CD14-positive monocyte (primary cell): ENCODE results near the gene GRID2. TPM values are rescaled to one million over a fixed set of nuclear protein-coding genes. Genes with fewer than 3 reads are reported as not detected.

Experiments used
- DNase-seq, 3 donors: peaks; one replicate each; pipeline ENCODE4 v3.0.0-alpha.2; 2011 to 2022
- H2AFZ ChIP-seq: 2 replicates; pipeline ENCODE4 v1.6.0; 2012; ENCODE audit warnings: mild to moderate bottlenecking, low read depth, low read length, inconsistent platforms; ENCODE audit not compliant: insufficient read depth, poor library complexity, severe bottlenecking
- H3K27ac ChIP-seq, 2 donors: 1 replicate in 1 of 2; 2 replicates in 1 of 2; pipeline ENCODE4 v1.5.1; 2012 to 2013; ENCODE audit warnings: low read length in 2 of 2, control low read depth in 1 of 2, inconsistent platforms in 1 of 2, low read depth in 1 of 2, mild to moderate bottlenecking in 1 of 2
- H3K27me3 ChIP-seq, 2 donors: one replicate each; pipeline versions ENCODE4 v1.6.0 to v1.6.1; 2011 to 2013; ENCODE audit warnings: low read length in 2 of 2; ENCODE audit not compliant: control insufficient read depth in 2 of 2, insufficient read depth in 2 of 2
- H3K36me3 ChIP-seq, 2 donors: replicated peaks in 1 of 2; 1 replicate in 1 of 2; 2 replicates in 1 of 2; pipeline versions ENCODE4 v1.5.1 to v1.6.1; 2012 to 2013; ENCODE audit warnings: low read length in 2 of 2, control low read depth in 1 of 2, inconsistent platforms in 1 of 2, mild to moderate bottlenecking in 1 of 2; ENCODE audit not compliant: insufficient read depth in 2 of 2, control insufficient read depth in 1 of 2
- H3K4me1 ChIP-seq, 2 donors: 1 replicate in 1 of 2; 2 replicates in 1 of 2; pipeline versions ENCODE4 v1.5.1 to v1.6.1; 2012 to 2013; ENCODE audit warnings: low read length in 2 of 2, control low read depth in 1 of 2, inconsistent platforms in 1 of 2, mild to moderate bottlenecking in 1 of 2, moderate library complexity in 1 of 2; ENCODE audit not compliant: insufficient read depth in 2 of 2, control insufficient read depth in 1 of 2
- H3K4me2 ChIP-seq: replicated peaks from 2 replicates; pipeline ENCODE3; 2012; ENCODE audit warnings: low read length, moderate library complexity, mild to moderate bottlenecking; ENCODE audit not compliant: poor library complexity, severe bottlenecking; ENCODE audit errors: extremely low read depth
- H3K4me3 ChIP-seq, 3 experiments: fragments of 200-600 bp in 1 of 3; sonication (generic) in 1 of 3; replicated peaks in 1 of 3; 1 replicate in 2 of 3; 2 replicates in 1 of 3; pipeline ENCODE4 v1.5.1; 2011 to 2013; ENCODE audit warnings: low read length in 3 of 3, mild to moderate bottlenecking in 3 of 3, control low read depth in 2 of 3, low read depth in 2 of 3, inconsistent platforms in 1 of 3, moderate library complexity in 1 of 3
- H3K79me2 ChIP-seq: 2 replicates; pipeline ENCODE4 v1.6.0; 2012; ENCODE audit warnings: mild to moderate bottlenecking, control low read depth, inconsistent platforms, low read length, moderate library complexity; ENCODE audit not compliant: insufficient read depth
- H3K9ac ChIP-seq: 2 replicates; pipeline ENCODE4 v1.6.0; 2017; ENCODE audit warnings: low read length, mild to moderate bottlenecking; ENCODE audit not compliant: insufficient read depth, poor library complexity, severe bottlenecking
- H3K9me3 ChIP-seq, 2 donors: replicated peaks in 1 of 2; 1 replicate in 1 of 2; 2 replicates in 1 of 2; pipeline versions ENCODE4 v1.5.1 to v1.6.1; 2012 to 2013; ENCODE audit warnings: low read length in 2 of 2, control low read depth in 1 of 2; ENCODE audit not compliant: control insufficient read depth in 1 of 2, insufficient read depth in 1 of 2
- H4K20me1 ChIP-seq: 2 replicates; pipeline ENCODE4 v1.6.0; 2012; ENCODE audit warnings: mild to moderate bottlenecking, low read length, control low read depth, moderate library complexity; ENCODE audit not compliant: insufficient read depth
- H3K27ac Mint-ChIP-seq, 7 donors: one replicate each; pipeline ENCODE4 v1.8.0; 2020; ENCODE audit warnings: mild to moderate bottlenecking in 7 of 7, mixed read lengths in 7 of 7, moderate library complexity in 6 of 7, inconsistent platforms in 2 of 7
- H3K27me3 Mint-ChIP-seq, 3 donors: one replicate each; pipeline ENCODE4 v1.8.0; 2021 to 2022; ENCODE audit warnings: low read depth in 3 of 3, mild to moderate bottlenecking in 3 of 3, mixed read lengths in 3 of 3, moderate library complexity in 3 of 3, inconsistent platforms in 1 of 3
- H3K36me3 Mint-ChIP-seq, 2 donors: one replicate each; pipeline ENCODE4 v1.8.0; 2020; ENCODE audit warnings: mixed read lengths in 2 of 2, inconsistent platforms in 1 of 2, mild to moderate bottlenecking in 1 of 2
- H3K4me1 Mint-ChIP-seq: one replicate; pipeline ENCODE4 v1.8.0; 2020; ENCODE audit warnings: mild to moderate bottlenecking, mixed read lengths
- H3K4me3 Mint-ChIP-seq, 2 donors: one replicate each; pipeline ENCODE4 v1.8.0; 2020; ENCODE audit warnings: mild to moderate bottlenecking in 2 of 2, mixed read lengths in 2 of 2, moderate library complexity in 1 of 2
- H3K9me3 Mint-ChIP-seq, 7 donors: one replicate each; pipeline ENCODE4 v1.8.0; 2020 to 2022; ENCODE audit warnings: mixed read lengths in 7 of 7, mild to moderate bottlenecking in 6 of 7, moderate library complexity in 6 of 7, inconsistent platforms in 2 of 7
- WGBS: methylation state at CpG from one replicate; pipeline ENCODE4 v1.1.5; 2013; ENCODE audit warnings: missing lambda C conversion rate; ENCODE audit not compliant: insufficient coverage; 5-methylcytosine and 5-hydroxymethylcytosine counted together
- intact Hi-C, 2 donors: fragments of 100-400 bp; cut with micrococcal nuclease; formaldehyde crosslinking; loops; one replicate each; pipeline versions ENCODE4 v1.15.0 to v1.15.1; 2023
- polyA plus RNA-seq, 3 donors: library from polyadenylated mRNA; depleted of rRNA in 1 of 3; unstranded in 2 of 3; stranded (reverse) in 1 of 3; fragments of 300-500 nt in 2 of 3; fragments of >200 nt in 1 of 3; fragmentation: Illumina TruSeq in 2 of 3; gene quantifications; 1 replicate in 2 of 3; 2 replicates in 1 of 3; pipeline ENCODE4 v1.2.3, GENCODE V29; 2012 to 2021
- TF ChIP-seq, protein P1 (sequence below): fragments of 200-600 bp; IDR thresholded peaks from one replicate; pipeline ENCODE4 v1.8.0; 2022; ENCODE audit warnings: antibody characterized with exemption, mild to moderate bottlenecking

Gene GRID2
- polyA plus RNA-seq, 3 donors: not detected

DNA sequence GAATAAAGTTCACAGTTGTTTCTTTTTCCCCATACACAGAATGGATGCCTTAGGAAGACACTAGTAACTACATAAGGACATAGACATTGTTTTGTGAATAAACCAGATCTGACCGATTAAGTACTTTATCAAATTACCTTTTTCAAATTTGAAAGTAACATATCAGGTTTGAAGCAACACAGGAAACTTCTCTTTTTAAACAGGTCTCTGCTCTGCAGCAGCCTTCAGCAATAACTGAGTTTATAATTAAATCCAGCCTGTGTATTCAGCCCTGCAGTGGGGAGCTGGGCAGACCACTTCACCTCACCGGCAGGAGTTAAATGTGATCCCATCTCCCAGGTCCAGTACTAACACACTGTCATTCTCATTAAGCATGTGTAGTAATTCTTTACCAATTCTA, 1456.5 kb downstream of the GRID2 start:
- Mint-ChIP-seq H3K9me3 (no peaks in the 10 kb centered on the region), H3K27me3 (peaks cover 0 to 1% (median 0%) of the 10 kb centered on the region in 3 donors), H3K36me3 (no peaks in the 10 kb centered on the region), H3K4me1 (no peaks in the 10 kb centered on the region), H3K4me3 (no peak overlapping the region), H3K27ac (no peak overlapping the region)
- DNase-seq: no peak
- TF ChIP-seq, protein P1, sequence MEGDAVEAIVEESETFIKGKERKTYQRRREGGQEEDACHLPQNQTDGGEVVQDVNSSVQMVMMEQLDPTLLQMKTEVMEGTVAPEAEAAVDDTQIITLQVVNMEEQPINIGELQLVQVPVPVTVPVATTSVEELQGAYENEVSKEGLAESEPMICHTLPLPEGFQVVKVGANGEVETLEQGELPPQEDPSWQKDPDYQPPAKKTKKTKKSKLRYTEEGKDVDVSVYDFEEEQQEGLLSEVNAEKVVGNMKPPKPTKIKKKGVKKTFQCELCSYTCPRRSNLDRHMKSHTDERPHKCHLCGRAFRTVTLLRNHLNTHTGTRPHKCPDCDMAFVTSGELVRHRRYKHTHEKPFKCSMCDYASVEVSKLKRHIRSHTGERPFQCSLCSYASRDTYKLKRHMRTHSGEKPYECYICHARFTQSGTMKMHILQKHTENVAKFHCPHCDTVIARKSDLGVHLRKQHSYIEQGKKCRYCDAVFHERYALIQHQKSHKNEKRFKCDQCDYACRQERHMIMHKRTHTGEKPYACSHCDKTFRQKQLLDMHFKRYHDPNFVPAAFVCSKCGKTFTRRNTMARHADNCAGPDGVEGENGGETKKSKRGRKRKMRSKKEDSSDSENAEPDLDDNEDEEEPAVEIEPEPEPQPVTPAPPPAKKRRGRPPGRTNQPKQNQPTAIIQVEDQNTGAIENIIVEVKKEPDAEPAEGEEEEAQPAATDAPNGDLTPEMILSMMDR: no peak
- no peaks in the 10 kb centered on the region for H3K36me3 ChIP-seq
- no peak overlapping the region for H2AFZ ChIP-seq
- no peaks in the 10 kb centered on the region for H4K20me1 ChIP-seq
- intact Hi-C loops: no loop called here
- no peaks in the 10 kb centered on the region for H3K9me3 ChIP-seq
- H3K79me2 ChIP-seq: no peaks in the 10 kb centered on the region
- H3K4me1 ChIP-seq: no peaks in the 10 kb centered on the region
- no peak overlapping the region for H3K27ac ChIP-seq
- H3K27me3 ChIP-seq: no peaks in the 10 kb centered on the region
- no peak overlapping the region for H3K4me2 ChIP-seq
- WGBS: no CpG with 5 or more reads among the region's 2 CpGs
- no peak overlapping the region for H3K9ac ChIP-seq
- H3K4me3 ChIP-seq: no peak overlapping the region

DNA sequence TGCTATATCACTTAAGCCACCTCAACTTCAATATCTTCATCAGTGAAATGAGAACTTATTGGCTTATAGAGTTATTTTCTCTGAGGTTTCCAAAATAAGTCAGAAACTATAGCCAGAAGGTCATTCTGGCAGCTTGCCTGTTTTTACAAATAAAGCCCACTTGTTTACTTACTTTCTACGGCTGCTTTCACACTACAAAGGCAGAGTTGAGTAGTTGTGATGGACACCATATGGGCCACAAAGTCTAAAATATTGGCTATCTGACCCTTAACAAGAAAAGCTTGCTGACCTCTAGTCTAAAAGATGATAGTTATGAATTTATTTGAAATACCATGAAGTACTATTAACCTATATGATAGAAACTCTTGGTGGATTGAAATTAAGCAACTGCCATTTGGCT, 1457.5 kb downstream of the GRID2 start:
- Histone ChIP-seq H4K20me1 (no peaks in the 10 kb centered on the region), H3K27ac (no peak overlapping the region), H3K4me1 (no peaks in the 10 kb centered on the region), H3K4me3 (no peak overlapping the region), H3K9me3 (no peaks in the 10 kb centered on the region), H3K36me3 (no peaks in the 10 kb centered on the region), H3K27me3 (no peaks in the 10 kb centered on the region), H3K4me2 (no peak overlapping the region), H2AFZ (no peak overlapping the region), H3K79me2 (no peaks in the 10 kb centered on the region), H3K9ac (no peak overlapping the region)
- WGBS: no CpG with 5 or more reads among the region's 1 CpG
- Mint-ChIP-seq H3K4me3 (no peak overlapping the region), H3K36me3 (no peaks in the 10 kb centered on the region), H3K27me3 (peaks cover 0 to 1% (median 0%) of the 10 kb centered on the region in 3 donors), H3K27ac (no peak overlapping the region), H3K4me1 (no peaks in the 10 kb centered on the region), H3K9me3 (peaks cover 0 to 3% (median 0%) of the 10 kb centered on the region in 7 donors)
- TF ChIP-seq, protein P1: no peak
- DNase-seq: no peak
- intact Hi-C loops: no loop called here
